Measurements from ENCODE around the gene R3HDM2.

DNA sequence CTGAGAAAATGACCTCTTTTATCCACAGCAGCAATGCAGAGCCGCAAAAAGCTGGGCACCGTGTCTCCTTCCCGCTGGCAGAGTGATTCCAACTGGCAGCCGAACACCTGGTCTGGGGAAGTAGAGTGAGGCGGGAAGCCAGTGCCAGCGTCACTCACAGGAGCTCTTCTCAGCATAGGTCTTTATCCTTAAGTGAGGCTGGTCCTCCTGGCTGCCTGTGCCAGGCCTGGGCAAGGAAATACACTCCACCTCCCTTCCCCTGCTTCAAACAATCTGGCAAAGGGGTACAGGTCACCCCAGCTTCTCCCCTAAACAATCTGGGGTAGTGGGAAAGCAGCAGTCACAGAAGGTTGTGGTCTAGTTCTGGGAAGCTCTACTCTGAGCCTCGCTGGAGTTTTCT is 44.0 kb upstream of the R3HDM2 start:
- TF ChIP-seq POLR2A (IDR thresholded peaks at IDR 0.05; ENCODE audit: borderline replicate concordance, extremely low read depth, insufficient read depth, insufficient read length) = no peak
- no peak for TF ChIP-seq EGR1 (IDR thresholded peaks at IDR 0.05; ENCODE audit: low read depth)
- TF ChIP-seq CTCF (IDR thresholded peaks at IDR 0.05 in 2 of 3, conservative IDR thresholded peaks at IDR 0.05 in 1 of 3; ENCODE audit: borderline replicate concordance in 1 of 3, insufficient read depth in 1 of 3, low read depth in 2 of 3, low read length in 2 of 3) = no peak
- TF ChIP-seq ZNF274 (IDR thresholded peaks at IDR 0.05; ENCODE audit: low read depth, low read length) = no peak
- TF ChIP-seq JUND (IDR thresholded peaks at IDR 0.05) = no peak
- TF ChIP-seq EZH2 (IDR thresholded peaks at IDR 0.05) = no peak
- TF ChIP-seq, protein P1, sequence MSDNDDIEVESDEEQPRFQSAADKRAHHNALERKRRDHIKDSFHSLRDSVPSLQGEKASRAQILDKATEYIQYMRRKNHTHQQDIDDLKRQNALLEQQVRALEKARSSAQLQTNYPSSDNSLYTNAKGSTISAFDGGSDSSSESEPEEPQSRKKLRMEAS (IDR thresholded peaks at IDR 0.05) = no peak
- TF ChIP-seq CEBPB (IDR thresholded peaks at IDR 0.05; ENCODE audit: low read depth) = no peak
- TF ChIP-seq ATF3 (IDR thresholded peaks at IDR 0.05) = no peak
- TF ChIP-seq YY1 (IDR thresholded peaks at IDR 0.05; ENCODE audit: extremely low read depth, insufficient replicate concordance, low read depth, low read length) = no peak
- no peak for TF ChIP-seq POLR2AphosphoS5 (IDR thresholded peaks at IDR 0.05; ENCODE audit: low read depth, low read length)
- no peak for TF ChIP-seq SIN3A (IDR thresholded peaks at IDR 0.05; ENCODE audit: low read depth)
- TF ChIP-seq, protein P2, sequence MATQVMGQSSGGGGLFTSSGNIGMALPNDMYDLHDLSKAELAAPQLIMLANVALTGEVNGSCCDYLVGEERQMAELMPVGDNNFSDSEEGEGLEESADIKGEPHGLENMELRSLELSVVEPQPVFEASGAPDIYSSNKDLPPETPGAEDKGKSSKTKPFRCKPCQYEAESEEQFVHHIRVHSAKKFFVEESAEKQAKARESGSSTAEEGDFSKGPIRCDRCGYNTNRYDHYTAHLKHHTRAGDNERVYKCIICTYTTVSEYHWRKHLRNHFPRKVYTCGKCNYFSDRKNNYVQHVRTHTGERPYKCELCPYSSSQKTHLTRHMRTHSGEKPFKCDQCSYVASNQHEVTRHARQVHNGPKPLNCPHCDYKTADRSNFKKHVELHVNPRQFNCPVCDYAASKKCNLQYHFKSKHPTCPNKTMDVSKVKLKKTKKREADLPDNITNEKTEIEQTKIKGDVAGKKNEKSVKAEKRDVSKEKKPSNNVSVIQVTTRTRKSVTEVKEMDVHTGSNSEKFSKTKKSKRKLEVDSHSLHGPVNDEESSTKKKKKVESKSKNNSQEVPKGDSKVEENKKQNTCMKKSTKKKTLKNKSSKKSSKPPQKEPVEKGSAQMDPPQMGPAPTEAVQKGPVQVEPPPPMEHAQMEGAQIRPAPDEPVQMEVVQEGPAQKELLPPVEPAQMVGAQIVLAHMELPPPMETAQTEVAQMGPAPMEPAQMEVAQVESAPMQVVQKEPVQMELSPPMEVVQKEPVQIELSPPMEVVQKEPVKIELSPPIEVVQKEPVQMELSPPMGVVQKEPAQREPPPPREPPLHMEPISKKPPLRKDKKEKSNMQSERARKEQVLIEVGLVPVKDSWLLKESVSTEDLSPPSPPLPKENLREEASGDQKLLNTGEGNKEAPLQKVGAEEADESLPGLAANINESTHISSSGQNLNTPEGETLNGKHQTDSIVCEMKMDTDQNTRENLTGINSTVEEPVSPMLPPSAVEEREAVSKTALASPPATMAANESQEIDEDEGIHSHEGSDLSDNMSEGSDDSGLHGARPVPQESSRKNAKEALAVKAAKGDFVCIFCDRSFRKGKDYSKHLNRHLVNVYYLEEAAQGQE (IDR thresholded peaks at IDR 0.05; ENCODE audit: low read depth) = no peak

Data from HCT116 (cell line).